NCI-H1417 (cell line): Measurements from ENCODE around the gene TMX3.

Experiments used
- DNase-seq, 3 experiments: peaks; one replicate each; lab custom pipeline; 2025; lab: John Stamatoyannopoulos, UW

The TMX3 gene

GRCh38 chr18:68713131-68713530 is 1.8 kb downstream of the TMX3 start:
- DNase-seq = no peak

GRCh38 chr18:68707646-68708045 is 7.3 kb downstream of the TMX3 start:
- no peak for DNase-seq

- DNase-seq = no peak
These were observed 9.8 kb downstream of the TMX3 start for GRCh38 chr18:68705119-68705518.

GRCh38 chr18:68703326-68703725 is 11.6 kb downstream of the TMX3 start:
- DNase-seq = no peak

- DNase-seq = peak in 1 of 3 experiments; percentile 19
These were observed 13.6 kb downstream of the TMX3 start for GRCh38 chr18:68701353-68701752.

- DNase-seq = no peak
These were observed 15.9 kb downstream of the TMX3 start for GRCh38 chr18:68699043-68699442.

- DNase-seq = no peak
These were observed 18.0 kb downstream of the TMX3 start for GRCh38 chr18:68696937-68697336.

GRCh38 chr18:68694316-68694715 is 20.6 kb downstream of the TMX3 start:
- no peak for DNase-seq

- DNase-seq = no peak
These were observed 21.7 kb downstream of the TMX3 start for GRCh38 chr18:68693091-68693815.

GRCh38 chr18:68679528-68679927 is 35.4 kb downstream of the TMX3 start:
- DNase-seq = peak in 1 of 3 experiments; percentile 25

- peak in 1 of 3 experiments; percentile 32 for DNase-seq
These were observed 38.0 kb downstream of the TMX3 start for GRCh38 chr18:68676913-68677312.

GRCh38 chr18:68667121-68667520 is 47.8 kb downstream of the TMX3 start:
- DNase-seq = no peak

- no peak for DNase-seq
These were observed 48.5 kb downstream of the TMX3 start for GRCh38 chr18:68666381-68666780.

GRCh38 chr18:68665628-68666027 is 49.3 kb downstream of the TMX3 start:
- no peak for DNase-seq

- DNase-seq = peak in 1 of 3 experiments; percentile 60
These were observed 52.2 kb downstream of the TMX3 start for GRCh38 chr18:68662754-68663153.

- peak; percentile 16 to 83 (median 44) for DNase-seq
These were observed 54.3 kb downstream of the TMX3 start for GRCh38 chr18:68660354-68661183.

- no peak for DNase-seq
These were observed 66.7 kb downstream of the TMX3 start for GRCh38 chr18:68648191-68648590.

GRCh38 chr18:68642003-68642402 is 72.9 kb downstream of the TMX3 start:
- DNase-seq = no peak

- DNase-seq = no peak
These were observed 74.0 kb downstream of the TMX3 start for GRCh38 chr18:68640861-68641260.

GRCh38 chr18:68638613-68639012 is 76.3 kb downstream of the TMX3 start:
- no peak for DNase-seq

GRCh38 chr18:68627812-68628211 is 87.1 kb downstream of the TMX3 start:
- no peak for DNase-seq
